ENCODE data around the gene BASP1. TPM values are rescaled to one million over a fixed set of nuclear protein-coding genes. Genes with fewer than 3 reads are reported as not detected.

BASP1 gene
- total RNA-seq, 1 donor from 2014 or later, result 86.3 TPM

- Mint-ChIP-seq H3K4me1 (ENCODE audit: low read depth) (peaks cover 8% of the 10 kb centered on the region), H3K27me3 (no peaks in the 10 kb centered on the region), H3K4me3 (ENCODE audit: low read depth) (no peak overlapping the region), H3K36me3 (ENCODE audit: insufficient read depth) (no peaks in the 10 kb centered on the region), H3K9me3 (ENCODE audit: low read depth) (no peaks in the 10 kb centered on the region), H3K27ac (no peak overlapping the region)
- TF ChIP-seq, protein P1, sequence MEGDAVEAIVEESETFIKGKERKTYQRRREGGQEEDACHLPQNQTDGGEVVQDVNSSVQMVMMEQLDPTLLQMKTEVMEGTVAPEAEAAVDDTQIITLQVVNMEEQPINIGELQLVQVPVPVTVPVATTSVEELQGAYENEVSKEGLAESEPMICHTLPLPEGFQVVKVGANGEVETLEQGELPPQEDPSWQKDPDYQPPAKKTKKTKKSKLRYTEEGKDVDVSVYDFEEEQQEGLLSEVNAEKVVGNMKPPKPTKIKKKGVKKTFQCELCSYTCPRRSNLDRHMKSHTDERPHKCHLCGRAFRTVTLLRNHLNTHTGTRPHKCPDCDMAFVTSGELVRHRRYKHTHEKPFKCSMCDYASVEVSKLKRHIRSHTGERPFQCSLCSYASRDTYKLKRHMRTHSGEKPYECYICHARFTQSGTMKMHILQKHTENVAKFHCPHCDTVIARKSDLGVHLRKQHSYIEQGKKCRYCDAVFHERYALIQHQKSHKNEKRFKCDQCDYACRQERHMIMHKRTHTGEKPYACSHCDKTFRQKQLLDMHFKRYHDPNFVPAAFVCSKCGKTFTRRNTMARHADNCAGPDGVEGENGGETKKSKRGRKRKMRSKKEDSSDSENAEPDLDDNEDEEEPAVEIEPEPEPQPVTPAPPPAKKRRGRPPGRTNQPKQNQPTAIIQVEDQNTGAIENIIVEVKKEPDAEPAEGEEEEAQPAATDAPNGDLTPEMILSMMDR (IDR thresholded peaks at IDR 0.05; ENCODE audit: unreplicated experiment), result no peak
- no peak for DNase-seq (ENCODE audit: low spot score, unreplicated experiment)
Observed at GRCh38 chr5:17325770-17326599, 108.6 kb downstream of the BASP1 start.

Data from progenitor cell of endocrine pancreas (in vitro differentiated cells).